ENCODE data around the gene FNTB. TPM values are rescaled to one million over a fixed set of nuclear protein-coding genes. Genes with fewer than 3 reads are reported as not detected.

The FNTB gene
- polyA plus RNA-seq, 3 donors, result 12.3 to 14.2 (median 14.1) TPM

DNA sequence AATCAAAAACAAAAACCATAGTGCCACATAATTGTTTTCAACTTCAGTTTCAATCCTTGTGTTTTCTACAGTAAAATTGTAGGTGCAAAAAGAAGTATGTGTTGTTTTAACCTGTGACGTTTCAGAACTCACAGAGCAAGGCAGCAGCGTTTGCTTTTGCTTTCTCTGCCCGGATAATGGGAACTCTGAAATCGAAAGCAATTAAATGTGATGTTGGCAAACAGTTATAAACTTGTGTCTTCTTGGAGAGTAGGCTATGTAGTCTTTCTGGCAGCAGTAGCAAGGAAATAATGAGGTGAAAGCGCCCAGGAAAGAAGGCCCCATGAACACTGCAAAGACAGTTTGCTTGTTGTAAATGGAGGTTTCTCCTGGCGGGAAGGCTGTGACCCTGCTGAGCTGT, 39.1 kb downstream of the FNTB start:
- H3K4me3 Mint-ChIP-seq, result no peak overlapping the region
- H3K27me3 Mint-ChIP-seq (ENCODE audit: low read depth in 3 of 3), result peaks cover 0 to 3% (median 0%) of the 10 kb centered on the region in 3 donors
- WGBS (ENCODE audit: insufficient coverage), result 98% methylated on average over 5 of the region's 6 CpGs
- H3K36me3 ChIP-seq (replicated peaks in 1 of 2; ENCODE audit: control insufficient read depth in 1 of 2, insufficient read depth in 2 of 2, low read length in 2 of 2), result peaks cover 45 to 89% of the 10 kb centered on the region in 2 donors
- no peak overlapping the region for H3K9ac ChIP-seq (ENCODE audit: insufficient read depth, low read length, poor library complexity, severe bottlenecking)
- H3K27ac Mint-ChIP-seq, result peak overlapping the region in 1 of 7 donors; percentile 45
- no peaks in the 10 kb centered on the region for H3K9me3 Mint-ChIP-seq
- no peak overlapping the region for H3K4me2 ChIP-seq (replicated peaks; ENCODE audit: extremely low read depth, low read length, poor library complexity, severe bottlenecking)
- H3K27ac ChIP-seq (ENCODE audit: low read depth in 1 of 2, low read length in 2 of 2), result peak overlapping the region in 1 of 2 donors; percentile 23
- H3K4me1 ChIP-seq (ENCODE audit: control insufficient read depth in 1 of 2, insufficient read depth in 2 of 2, low read length in 2 of 2), result no peaks in the 10 kb centered on the region
- H3K4me3 ChIP-seq (replicated peaks in 1 of 3; ENCODE audit: low read depth in 2 of 3, low read length in 3 of 3), result no peak overlapping the region
- peaks cover 55 to 80% of the 10 kb centered on the region in 2 donors for H3K36me3 Mint-ChIP-seq
- no peak for DNase-seq
- H3K4me1 Mint-ChIP-seq, result peaks cover 8% of the 10 kb centered on the region
- no peak overlapping the region for H2AFZ ChIP-seq (ENCODE audit: insufficient read depth, low read depth, low read length, poor library complexity, severe bottlenecking)
- TF ChIP-seq, protein P1, sequence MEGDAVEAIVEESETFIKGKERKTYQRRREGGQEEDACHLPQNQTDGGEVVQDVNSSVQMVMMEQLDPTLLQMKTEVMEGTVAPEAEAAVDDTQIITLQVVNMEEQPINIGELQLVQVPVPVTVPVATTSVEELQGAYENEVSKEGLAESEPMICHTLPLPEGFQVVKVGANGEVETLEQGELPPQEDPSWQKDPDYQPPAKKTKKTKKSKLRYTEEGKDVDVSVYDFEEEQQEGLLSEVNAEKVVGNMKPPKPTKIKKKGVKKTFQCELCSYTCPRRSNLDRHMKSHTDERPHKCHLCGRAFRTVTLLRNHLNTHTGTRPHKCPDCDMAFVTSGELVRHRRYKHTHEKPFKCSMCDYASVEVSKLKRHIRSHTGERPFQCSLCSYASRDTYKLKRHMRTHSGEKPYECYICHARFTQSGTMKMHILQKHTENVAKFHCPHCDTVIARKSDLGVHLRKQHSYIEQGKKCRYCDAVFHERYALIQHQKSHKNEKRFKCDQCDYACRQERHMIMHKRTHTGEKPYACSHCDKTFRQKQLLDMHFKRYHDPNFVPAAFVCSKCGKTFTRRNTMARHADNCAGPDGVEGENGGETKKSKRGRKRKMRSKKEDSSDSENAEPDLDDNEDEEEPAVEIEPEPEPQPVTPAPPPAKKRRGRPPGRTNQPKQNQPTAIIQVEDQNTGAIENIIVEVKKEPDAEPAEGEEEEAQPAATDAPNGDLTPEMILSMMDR (IDR thresholded peaks at IDR 0.05), result no peak
- H3K27me3 ChIP-seq (ENCODE audit: control insufficient read depth in 2 of 2, insufficient read depth in 2 of 2, low read length in 2 of 2), result no peaks in the 10 kb centered on the region
- H3K79me2 ChIP-seq (ENCODE audit: insufficient read depth, low read length), result no peaks in the 10 kb centered on the region
- no peaks in the 10 kb centered on the region for H3K9me3 ChIP-seq (replicated peaks in 1 of 2; ENCODE audit: control insufficient read depth in 1 of 2, insufficient read depth in 1 of 2, low read length in 2 of 2)
- intact Hi-C loops (cut with micrococcal nuclease), result no loop called here
- no peaks in the 10 kb centered on the region for H4K20me1 ChIP-seq (ENCODE audit: insufficient read depth, low read length)

DNA sequence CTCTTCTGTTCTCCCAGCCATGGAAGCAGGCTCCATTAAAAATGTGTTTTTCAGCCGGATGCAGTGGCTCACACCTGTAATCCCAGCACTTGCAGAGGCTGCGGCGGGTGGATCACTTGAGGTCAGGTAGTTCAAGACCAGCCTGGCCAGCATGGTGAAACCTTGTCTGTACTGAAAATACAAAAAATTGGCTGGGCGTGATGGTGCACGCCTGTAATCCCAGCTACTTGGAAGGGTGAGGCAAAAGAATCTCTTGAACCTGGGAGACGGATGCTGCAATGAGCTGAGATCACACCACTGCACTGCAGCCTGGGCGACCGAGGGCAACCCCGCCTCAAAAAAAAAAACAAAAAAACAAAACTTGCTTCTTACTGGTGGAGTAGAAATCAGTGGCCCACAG, 39.8 kb downstream of the FNTB start:
- H3K9me3 ChIP-seq (replicated peaks in 1 of 2; ENCODE audit: control insufficient read depth in 1 of 2, insufficient read depth in 1 of 2, low read length in 2 of 2), result no peaks in the 10 kb centered on the region
- no peaks in the 10 kb centered on the region for H3K79me2 ChIP-seq (ENCODE audit: insufficient read depth, low read length)
- no peaks in the 10 kb centered on the region for H3K4me1 ChIP-seq (ENCODE audit: control insufficient read depth in 1 of 2, insufficient read depth in 2 of 2, low read length in 2 of 2)
- TF ChIP-seq, protein P1 (IDR thresholded peaks at IDR 0.05), result no peak
- 98% methylated on average over 6 of the region's 9 CpGs for WGBS (ENCODE audit: insufficient coverage)
- H3K9ac ChIP-seq (ENCODE audit: insufficient read depth, low read length, poor library complexity, severe bottlenecking), result no peak overlapping the region
- H3K4me3 ChIP-seq (replicated peaks in 1 of 3; ENCODE audit: low read depth in 2 of 3, low read length in 3 of 3), result no peak overlapping the region
- Mint-ChIP-seq H3K36me3 (peaks cover 58 to 80% of the 10 kb centered on the region in 2 donors), H3K27ac (peak overlapping the region in 1 of 7 donors; percentile 60), H3K27me3 (ENCODE audit: low read depth in 3 of 3) (peaks cover 0 to 2% (median 0%) of the 10 kb centered on the region in 3 donors), H3K9me3 (no peaks in the 10 kb centered on the region), H3K4me1 (peaks cover 8% of the 10 kb centered on the region), H3K4me3 (no peak overlapping the region)
- H3K27ac ChIP-seq (ENCODE audit: low read depth in 1 of 2, low read length in 2 of 2), result no peak overlapping the region
- no peak for DNase-seq
- H3K4me2 ChIP-seq (replicated peaks; ENCODE audit: extremely low read depth, low read length, poor library complexity, severe bottlenecking), result no peak overlapping the region
- H3K27me3 ChIP-seq (ENCODE audit: control insufficient read depth in 2 of 2, insufficient read depth in 2 of 2, low read length in 2 of 2), result no peaks in the 10 kb centered on the region
- no peak overlapping the region for H2AFZ ChIP-seq (ENCODE audit: insufficient read depth, low read depth, low read length, poor library complexity, severe bottlenecking)
- no peaks in the 10 kb centered on the region for H4K20me1 ChIP-seq (ENCODE audit: insufficient read depth, low read length)
- intact Hi-C loops (cut with micrococcal nuclease), result no loop called here
- peaks cover 45 to 90% of the 10 kb centered on the region in 2 donors for H3K36me3 ChIP-seq (replicated peaks in 1 of 2; ENCODE audit: control insufficient read depth in 1 of 2, insufficient read depth in 2 of 2, low read length in 2 of 2)

Measured in CD14-positive monocyte (primary cell).